ENCODE measurements around the gene TAS1R2.

TAS1R2 gene

GRCh38 chr1:18803151-18803791 lies 56.2 kb downstream of the TAS1R2 start:
- DNase-seq (ENCODE audit: low read depth, low spot score), result no peak

- DNase-seq (ENCODE audit: low read depth, low spot score), result no peak
These were observed 57.2 kb downstream of the TAS1R2 start for GRCh38 chr1:18802231-18802630.

GRCh38 chr1:18800258-18800657 lies 59.2 kb downstream of the TAS1R2 start:
- DNase-seq (ENCODE audit: low read depth, low spot score), result no peak

- DNase-seq (ENCODE audit: low read depth, low spot score), result no peak
These were observed 60.0 kb downstream of the TAS1R2 start for GRCh38 chr1:18799454-18799853.

- DNase-seq (ENCODE audit: low read depth, low spot score), result no peak
These were observed 60.5 kb downstream of the TAS1R2 start for GRCh38 chr1:18798946-18799345.

- DNase-seq (ENCODE audit: low read depth, low spot score), result no peak
These were observed 60.9 kb downstream of the TAS1R2 start for GRCh38 chr1:18798533-18798932.

- DNase-seq (ENCODE audit: low read depth, low spot score), result no peak
These were observed 62.5 kb downstream of the TAS1R2 start for GRCh38 chr1:18796950-18797349.

GRCh38 chr1:18795002-18795689 lies 64.3 kb downstream of the TAS1R2 start:
- DNase-seq (ENCODE audit: low read depth, low spot score), result no peak

- no peak for DNase-seq (ENCODE audit: low read depth, low spot score)
These were observed 64.9 kb downstream of the TAS1R2 start for GRCh38 chr1:18794561-18794960.

DNA sequence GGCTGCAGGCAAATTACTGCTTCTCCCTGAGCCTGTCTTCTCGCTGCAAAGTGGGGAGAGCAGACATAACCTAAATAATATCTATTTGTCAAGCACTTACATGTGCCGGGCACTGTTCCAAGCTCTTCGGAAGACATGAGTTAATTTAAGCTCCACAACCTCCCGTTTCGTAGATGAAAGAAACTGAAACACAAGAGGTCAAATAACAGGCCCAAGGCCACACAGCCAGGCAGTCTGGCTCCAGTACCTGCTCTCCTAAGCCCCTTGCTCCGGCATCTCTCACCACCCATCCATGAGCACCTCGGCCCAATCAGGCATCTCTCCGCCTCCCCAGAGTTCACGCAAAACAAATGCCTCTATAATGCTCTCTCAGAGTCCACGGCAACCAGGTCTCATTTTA lies 65.4 kb downstream of the TAS1R2 start:
- DNase-seq (ENCODE audit: low read depth, low spot score), result no peak

DNA sequence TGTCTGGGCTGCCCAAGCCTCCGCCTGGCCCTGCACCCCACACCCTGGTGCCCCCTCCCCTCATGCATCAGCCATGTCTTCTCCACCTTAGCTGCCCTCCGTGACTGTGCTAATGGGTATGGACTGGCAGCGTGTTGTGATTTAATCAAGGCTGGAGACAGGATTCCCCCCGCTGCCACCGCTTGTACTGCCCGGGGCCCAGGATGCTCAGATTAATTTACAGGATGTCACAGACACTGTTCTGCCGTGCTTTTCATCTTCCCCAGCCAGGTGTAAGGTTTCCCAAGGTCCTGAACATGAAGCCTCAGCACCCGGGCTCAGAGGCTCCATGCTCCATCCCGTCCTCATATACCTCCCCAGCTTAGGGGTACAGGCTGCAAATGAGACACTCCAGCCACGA lies 66.3 kb downstream of the TAS1R2 start:
- DNase-seq (ENCODE audit: low read depth, low spot score), result no peak

DNA sequence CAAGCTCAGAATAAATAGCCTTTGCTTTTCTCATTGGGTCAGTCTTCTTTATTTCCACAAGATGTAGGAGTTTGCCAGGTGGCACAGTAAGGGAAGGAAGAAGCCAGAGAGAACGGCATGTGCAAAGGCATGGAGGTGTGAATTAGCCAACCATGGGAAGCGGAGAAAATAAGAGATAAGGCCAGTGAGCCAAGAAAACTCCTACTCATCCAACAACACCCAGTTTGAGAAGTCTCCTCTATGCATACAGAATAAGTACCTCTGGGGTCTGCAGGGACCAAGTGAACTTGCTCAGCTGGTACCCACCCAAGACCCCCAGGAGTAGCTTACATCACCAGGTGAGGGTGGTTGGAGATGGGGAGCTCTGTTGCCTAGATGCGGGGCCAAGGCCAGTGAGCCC lies 66.7 kb downstream of the TAS1R2 start:
- no peak for DNase-seq (ENCODE audit: low read depth, low spot score)

All from astrocyte of the hippocampus (primary cell).